PC-3 (cell line): ENCODE measurements around the gene ACP2. TPM values are rescaled to one million over a fixed set of nuclear protein-coding genes. Genes with fewer than 3 reads are reported as not detected.

Experiments
- ATAC-seq: fragments of 200-7000 bp; cut with Tn5 transposase; 2 replicates; pipeline ENCODE4 v1.9.1; 2020; ENCODE audit warnings: mild to moderate bottlenecking, moderate library complexity
- BruUV-seq: library from RNA; stranded (reverse); fragments of 400-500 nt; replicated peaks from 2 replicates; lab custom pipeline; 2021; lab: Mats Ljungman, UMichigan
- CTCF ChIA-PET: fragments of 300-600 bp; sonication (Branson Sonifier 250); formaldehyde crosslinking; loops from one replicate; lab custom pipeline; 2022; ENCODE audit warnings: antibody characterized with exemption; lab: Charles Lee
- POLR2A ChIA-PET: fragments of 300-600 bp; sonication (Branson Sonifier 250); formaldehyde crosslinking; loops from one replicate; lab custom pipeline; 2022; ENCODE audit warnings: antibody characterized with exemption; ENCODE audit not compliant: unreplicated experiment; lab: Charles Lee
- DNase-seq: peaks from one replicate; pipeline ENCODE4 v3.0.0-alpha.2; 2015
- H2AFZ ChIP-seq: fragments of 300-600 bp; sonication (generic); 2 replicates; pipeline ENCODE4 v1.6.0; 2016; ENCODE audit warnings: antibody characterized with exemption, low read length
- H3F3A ChIP-seq: fragments of 300-600 bp; sonication (generic); one replicate; pipeline ENCODE4 v1.6.0; 2017; ENCODE audit warnings: antibody characterized with exemption, low read length, control low read depth, mild to moderate bottlenecking; ENCODE audit not compliant: unreplicated experiment
- H3K27ac ChIP-seq: fragments of 300-600 bp; sonication (generic); 2 replicates; pipeline ENCODE4 v1.5.1; 2016; ENCODE audit warnings: mild to moderate bottlenecking, low read length
- H3K27me3 ChIP-seq: fragments of 300-600 bp; sonication (generic); 2 replicates; pipeline ENCODE4 v1.6.1; 2016; ENCODE audit warnings: low read length, mixed read lengths
- H3K36me3 ChIP-seq: fragments of 300-600 bp; sonication (generic); 2 replicates; pipeline ENCODE4 v1.6.1; 2016; ENCODE audit warnings: low read depth, mixed run types, low read length, mixed read lengths
- H3K4me1 ChIP-seq: fragments of 300-600 bp; sonication (generic); 2 replicates; pipeline ENCODE4 v1.5.1; 2016; ENCODE audit warnings: low read length; ENCODE audit not compliant: insufficient read depth
- H3K4me2 ChIP-seq: fragments of 300-600 bp; sonication (generic); 2 replicates; pipeline ENCODE4 v1.6.0; 2016; ENCODE audit warnings: low read length
- H3K4me3 ChIP-seq: fragments of 300-600 bp; sonication (generic); 2 replicates; pipeline ENCODE4 v1.5.1; 2016; ENCODE audit warnings: mild to moderate bottlenecking, low read length, mixed read lengths
- H3K79me2 ChIP-seq: fragments of 300-600 bp; sonication (generic); 2 replicates; pipeline ENCODE4 v1.6.1; 2017; ENCODE audit warnings: low read length, mixed read lengths
- H3K9ac ChIP-seq: fragments of 300-600 bp; sonication (generic); 2 replicates; pipeline ENCODE4 v1.6.0; 2016; ENCODE audit warnings: mild to moderate bottlenecking, low read length
- H3K9me2 ChIP-seq: fragments of 300-600 bp; sonication (generic); replicated peaks from 2 replicates; pipeline ENCODE4 v1.6.1; 2016; ENCODE audit warnings: mixed run types, low read length, mixed read lengths
- H3K9me3 ChIP-seq: fragments of 300-600 bp; sonication (generic); 2 replicates; pipeline ENCODE4 v1.6.1; 2016; ENCODE audit warnings: low read length, mixed read lengths
- H4K20me1 ChIP-seq: fragments of 300-600 bp; sonication (generic); 2 replicates; pipeline ENCODE4 v1.6.1; 2016; ENCODE audit warnings: low read length, mixed read lengths
- CTCF ChIP-seq: fragments of 300-600 bp; sonication (generic); conservative IDR thresholded peaks from 2 replicates; pipeline ENCODE4 v1.5.1; 2017; ENCODE audit warnings: antibody characterized with exemption, low read depth, mild to moderate bottlenecking, low read length
- EZH2 ChIP-seq: fragments of 300-600 bp; sonication (generic); IDR thresholded peaks from one replicate; pipeline ENCODE4 v1.6.1; 2017; ENCODE audit warnings: antibody characterized with exemption, mild to moderate bottlenecking, low read length; ENCODE audit not compliant: unreplicated experiment
- EZH2phosphoT487 ChIP-seq: fragments of 300-600 bp; sonication (generic); IDR thresholded peaks from 2 replicates; pipeline ENCODE4 v1.6.1; 2018; ENCODE audit warnings: mild to moderate bottlenecking, antibody characterized with exemption, low read length, borderline replicate concordance
- intact Hi-C: fragments of 100-400 bp; cut with micrococcal nuclease; formaldehyde crosslinking; loops from 2 replicates; pipeline ENCODE4 v1.9.0; 2023
- total RNA-seq: library from RNA; depleted of rRNA; stranded (reverse); fragments of >200 nt; gene quantifications from 2 replicates; pipeline ENCODE4 v1.2.3, GENCODE V29; 2014

Gene ACP2
- total RNA-seq, 1 experiment from 2014 or later: 26.6 TPM

DNA sequence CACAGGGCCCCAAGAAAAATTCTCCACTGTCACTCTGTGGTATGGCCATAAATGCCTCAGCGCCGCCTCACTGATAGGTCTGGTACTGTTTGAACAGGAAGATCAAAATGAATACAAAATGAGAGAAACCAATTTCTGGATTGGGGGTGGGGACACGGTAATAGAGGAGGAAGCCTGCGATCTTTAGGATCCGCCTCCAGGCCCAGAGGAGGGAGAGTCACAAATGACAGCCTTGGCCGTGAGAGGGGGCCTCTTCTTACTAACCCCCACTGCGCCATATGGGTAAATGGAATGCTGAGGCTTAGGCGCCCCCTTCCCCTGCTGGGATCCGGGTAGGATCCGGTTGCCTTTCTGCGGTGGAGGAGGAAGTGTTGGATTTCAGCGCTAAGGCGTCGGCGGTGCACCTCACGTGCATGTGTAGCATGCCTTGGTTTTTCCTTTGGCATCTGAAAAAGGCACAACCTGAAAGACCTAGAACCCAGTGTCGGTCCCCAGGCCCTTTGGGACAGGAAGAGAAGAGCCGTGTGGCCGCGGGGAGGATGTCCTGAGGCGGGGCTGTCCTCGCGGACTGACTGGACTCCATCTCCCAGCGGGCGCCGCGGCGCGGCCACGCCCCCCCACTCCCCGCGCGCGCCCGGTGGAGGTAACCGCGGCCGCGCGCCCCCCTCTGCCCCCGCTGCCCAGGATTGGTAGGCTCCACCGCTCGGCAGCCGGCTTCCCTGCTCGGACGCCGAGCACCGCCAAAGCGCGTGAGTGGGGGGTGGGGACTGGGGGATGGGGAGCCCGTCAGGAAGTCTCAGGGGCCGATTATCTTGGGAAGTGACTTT is 20.6 kb upstream of the ACP2 start:
- no peak for TF ChIP-seq EZH2
- TF ChIP-seq CTCF: no peak
- TF ChIP-seq EZH2phosphoT487: no peak
- peaks cover 14% of the 10 kb centered on the region; the same call in 1 of the 2 replicates for H4K20me1 ChIP-seq
- peak overlapping the region; percentile 71 for H3K4me3 ChIP-seq
- H3K9ac ChIP-seq: peak overlapping the region; percentile 75
- ChIA-PET CTCF (interaction anchor here (0.6 kb wide), 1 partner anchor 86 kb away, joined by 3 read pairs; no protein-coding TSS in a partner anchor), POLR2A (no interaction called here)
- TSS peak; percentile 83 for BruUV-seq
- peak overlapping the region; percentile 82 for H3K27ac ChIP-seq
- peak overlapping the region; percentile 93 for H3K4me2 ChIP-seq
- no peaks in the 10 kb centered on the region for H3F3A ChIP-seq
- ATAC-seq (peak; percentile 70), DNase-seq (peak; percentile 83)
- H3K9me2 ChIP-seq: no peaks in the 10 kb centered on the region
- peak overlapping the region; percentile 95 for H2AFZ ChIP-seq
- H3K27me3 ChIP-seq: no peaks in the 10 kb centered on the region
- no peaks in the 10 kb centered on the region for H3K9me3 ChIP-seq
- H3K4me1 ChIP-seq: peaks cover 30% of the 10 kb centered on the region
- peaks cover 37% of the 10 kb centered on the region for H3K79me2 ChIP-seq
- intact Hi-C loops: loop anchor here (1.0 kb wide), 1 partner anchor 92 kb away; no protein-coding TSS in a partner anchor
- H3K36me3 ChIP-seq: no peaks in the 10 kb centered on the region; the same call in 1 of the 2 replicates

- H3K36me3 ChIP-seq: no peaks in the 10 kb centered on the region
- peak overlapping the region; percentile 82 for H3K27ac ChIP-seq
- peak overlapping the region; percentile 71; the same call in 1 of the 2 replicates for H3K4me3 ChIP-seq
- intact Hi-C loops: loop anchor here (1.0 kb wide), 1 partner anchor 91 kb away; no protein-coding TSS in a partner anchor
- no peaks in the 10 kb centered on the region for H3K9me3 ChIP-seq
- POLR2A ChIA-PET: no interaction called here
- H3K9me2 ChIP-seq: no peaks in the 10 kb centered on the region
- no peaks in the 10 kb centered on the region for H3F3A ChIP-seq
- peak overlapping the region; percentile 93 for H3K4me2 ChIP-seq
- no peak for DNase-seq
- CTCF ChIA-PET: no interaction called here
- no peak for TF ChIP-seq EZH2
- no peak for TF ChIP-seq CTCF
- no TSS peak for BruUV-seq
- peaks cover 30% of the 10 kb centered on the region for H3K4me1 ChIP-seq
- H3K79me2 ChIP-seq: peaks cover 30% of the 10 kb centered on the region
- peak overlapping the region; percentile 75 for H3K9ac ChIP-seq
- H2AFZ ChIP-seq: peak overlapping the region; percentile 95
- H4K20me1 ChIP-seq: peaks cover 14% of the 10 kb centered on the region; the same call in 1 of the 2 replicates
- H3K27me3 ChIP-seq: no peaks in the 10 kb centered on the region
- no peak for ATAC-seq
Observed at GRCh38 chr11:47268448-47269001, 19.9 kb upstream of the ACP2 start.
